NOMO-1 (cell line): Measurements from ENCODE around the gene SLC13A2.
A peak's percentile ranks its signal among the peaks of the same experiment; 100 is the strongest.
"Not testable (repeated sequence)": the region's sequence is repeated elsewhere in the genome, so short reads cannot be mapped to it uniquely, and the experiment has no call there.

Experiments
- DNase-seq, 2 experiments: peaks; one replicate each; lab custom pipeline; 2025; ENCODE audit not compliant: unreplicated experiment in 2 of 2; lab: John Stamatoyannopoulos, UW

The SLC13A2 gene

GRCh38 chr17:28511858-28512461 lies 38.5 kb downstream of the SLC13A2 start:
- DNase-seq = no peak

GRCh38 chr17:28513476-28513875 lies 40.0 kb downstream of the SLC13A2 start:
- DNase-seq = no peak

- DNase-seq = no peak
Measured at GRCh38 chr17:28514561-28515002, 41.1 kb downstream of the SLC13A2 start.

- DNase-seq = no peak
Measured at GRCh38 chr17:28515518-28515917, 42.1 kb downstream of the SLC13A2 start.

- DNase-seq = peak; percentile 8 to 80
Measured at GRCh38 chr17:28518132-28518531, 44.7 kb downstream of the SLC13A2 start.

GRCh38 chr17:28518578-28518977 lies 45.1 kb downstream of the SLC13A2 start:
- DNase-seq = no peak

GRCh38 chr17:28519236-28519635 lies 45.8 kb downstream of the SLC13A2 start:
- no peak for DNase-seq

- DNase-seq = no peak
Measured at GRCh38 chr17:28520687-28521086, 47.2 kb downstream of the SLC13A2 start.

- no peak for DNase-seq
Measured at GRCh38 chr17:28521311-28522085, 48.1 kb downstream of the SLC13A2 start.

- DNase-seq = not testable (repeated sequence)
Measured at GRCh38 chr17:28522281-28522680, 48.8 kb downstream of the SLC13A2 start.

GRCh38 chr17:28523186-28523585 lies 49.7 kb downstream of the SLC13A2 start:
- DNase-seq = no peak

GRCh38 chr17:28523876-28524275 lies 50.4 kb downstream of the SLC13A2 start:
- DNase-seq = no peak

- no peak for DNase-seq
Measured at GRCh38 chr17:28524476-28525424, 51.3 kb downstream of the SLC13A2 start.

- no peak for DNase-seq
Measured at GRCh38 chr17:28526381-28526780, 52.9 kb downstream of the SLC13A2 start.

GRCh38 chr17:28527181-28527681 lies 53.8 kb downstream of the SLC13A2 start:
- DNase-seq = no peak

GRCh38 chr17:28527859-28528258 lies 54.4 kb downstream of the SLC13A2 start:
- DNase-seq = no peak

GRCh38 chr17:28528327-28529012 lies 55.0 kb downstream of the SLC13A2 start:
- no peak for DNase-seq

- DNase-seq = no peak
Measured at GRCh38 chr17:28529013-28529400, 55.6 kb downstream of the SLC13A2 start.

- DNase-seq = no peak
Measured at GRCh38 chr17:28530250-28530649, 56.8 kb downstream of the SLC13A2 start.

GRCh38 chr17:28530926-28531325 lies 57.5 kb downstream of the SLC13A2 start:
- DNase-seq = no peak
